PC-9 (cell line): Measurements from ENCODE around the gene KIF26B. TPM values are rescaled to one million over a fixed set of nuclear protein-coding genes. Genes with fewer than 3 reads are reported as not detected.
A peak's percentile ranks its signal among the peaks of the same experiment; 100 is the strongest.

Source experiments
- BruUV-seq: library from RNA; stranded (reverse); fragments of 400-500 nt; replicated peaks from 2 replicates; lab custom pipeline; 2021; lab: Mats Ljungman, UMichigan
- CTCF ChIA-PET: fragments of 300-600 bp; sonication (Branson Sonifier 250); formaldehyde crosslinking; loops from one replicate; lab custom pipeline; 2022; ENCODE audit warnings: antibody characterized with exemption; lab: Charles Lee
- POLR2A ChIA-PET: fragments of 300-600 bp; sonication (Branson Sonifier 250); formaldehyde crosslinking; loops from one replicate; lab custom pipeline; 2022; ENCODE audit warnings: antibody characterized with exemption; ENCODE audit not compliant: unreplicated experiment; lab: Charles Lee
- DNase-seq, 2 experiments: peaks; one replicate each; pipeline versions ENCODE4 v3.0.0 to v3.0.0-alpha.2; 2015 to 2022; ENCODE audit warnings: mixed read lengths in 1 of 2
- H2AFZ ChIP-seq: fragments of 200-600 bp; sonication (generic); 2 replicates; pipeline ENCODE4 v1.8.1; 2017; ENCODE audit warnings: antibody characterized with exemption
- H3F3A ChIP-seq: fragments of 200-600 bp; sonication (generic); 2 replicates; pipeline ENCODE4 v1.8.1; 2017; ENCODE audit warnings: antibody characterized with exemption, mild to moderate bottlenecking, low read depth; ENCODE audit not compliant: insufficient read depth
- H3K27ac ChIP-seq: fragments of 200-600 bp; sonication (generic); 2 replicates; pipeline ENCODE4 v1.6.1; 2016; ENCODE audit warnings: mixed run types
- H3K27me3 ChIP-seq: fragments of 200-600 bp; sonication (generic); 2 replicates; pipeline ENCODE4 v1.6.1; 2016; ENCODE audit warnings: low read depth, mixed run types; ENCODE audit not compliant: insufficient read depth
- H3K36me3 ChIP-seq: fragments of 200-600 bp; sonication (generic); 2 replicates; pipeline ENCODE4 v1.6.1; 2016; ENCODE audit warnings: low read depth, mixed run types
- H3K4me1 ChIP-seq: fragments of 200-600 bp; sonication (generic); replicated peaks from 2 replicates; pipeline ENCODE4 v1.6.1; 2016; ENCODE audit warnings: mixed run types; ENCODE audit not compliant: insufficient read depth
- H3K4me2 ChIP-seq: fragments of 200-600 bp; sonication (generic); 2 replicates; pipeline ENCODE4 v1.6.1; 2017; ENCODE audit warnings: mixed run types
- H3K4me3 ChIP-seq: fragments of 200-600 bp; sonication (generic); 2 replicates; pipeline ENCODE4 v1.6.1; 2016; ENCODE audit warnings: mixed run types
- H3K79me2 ChIP-seq: fragments of 200-600 bp; sonication (generic); 2 replicates; pipeline ENCODE4 v1.6.1; 2017; ENCODE audit warnings: low read depth, mixed run types
- H3K9me2 ChIP-seq: fragments of 200-600 bp; sonication (generic); 2 replicates; pipeline ENCODE4 v1.8.1; 2017; ENCODE audit warnings: mild to moderate bottlenecking; ENCODE audit not compliant: insufficient read depth
- H3K9me3 ChIP-seq: fragments of 200-600 bp; sonication (generic); 2 replicates; pipeline ENCODE4 v1.8.1; 2016; ENCODE audit warnings: low read depth; ENCODE audit not compliant: insufficient read depth
- H4K20me1 ChIP-seq: fragments of 200-600 bp; sonication (generic); 2 replicates; pipeline ENCODE4 v1.8.1; 2017; ENCODE audit not compliant: insufficient read depth
- CTCF ChIP-seq: fragments of 200-600 bp; sonication (generic); conservative IDR thresholded peaks from 2 replicates; pipeline ENCODE4 v1.6.1; 2017; ENCODE audit warnings: mixed run types, antibody characterized with exemption, mild to moderate bottlenecking, moderate library complexity
- EZH2 ChIP-seq: fragments of 200-600 bp; sonication (generic); IDR thresholded peaks from 2 replicates; pipeline ENCODE4 v1.8.0; 2017; ENCODE audit warnings: antibody characterized with exemption, low read depth
- intact Hi-C: fragments of 100-400 bp; cut with micrococcal nuclease; formaldehyde crosslinking; loops from one replicate; pipeline ENCODE4 v1.10.0; 2022; ENCODE audit not compliant: unreplicated experiment
- total RNA-seq: library from RNA; stranded (reverse); gene quantifications from 2 replicates; pipeline ENCODE4 v1.2.3, GENCODE V29; 2021

The KIF26B gene
- total RNA-seq, 1 experiment from 2014 or later = 0.11 TPM

DNA sequence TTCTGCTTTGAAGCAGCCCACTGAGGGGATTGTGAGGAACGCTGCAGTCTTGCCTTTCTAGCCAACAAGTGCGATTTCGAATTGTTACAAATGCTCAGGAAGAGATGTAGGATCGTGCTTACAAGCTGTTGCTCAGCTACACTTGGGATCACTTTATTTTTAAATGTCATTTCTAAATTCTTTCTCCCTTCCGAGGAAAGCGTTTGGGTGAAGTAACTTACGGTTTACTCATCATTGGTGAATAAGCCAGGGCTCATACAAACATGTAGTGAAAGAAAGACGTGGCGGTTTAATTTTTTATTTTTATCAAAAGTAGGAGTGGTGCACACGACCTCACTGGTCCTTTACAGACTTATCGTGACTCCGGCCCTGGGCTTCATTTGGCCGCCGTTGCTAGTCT is 386.6 kb downstream of the KIF26B start:
- Histone ChIP-seq H3K4me3 (no peak overlapping the region), H3K79me2 (no peaks in the 10 kb centered on the region), H4K20me1 (no peaks in the 10 kb centered on the region), H3K9me3 (no peaks in the 10 kb centered on the region), H3F3A (no peaks in the 10 kb centered on the region), H3K27me3 (peaks cover 66% of the 10 kb centered on the region), H3K4me1 (no peaks in the 10 kb centered on the region), H3K4me2 (no peak overlapping the region), H3K36me3 (no peaks in the 10 kb centered on the region), H3K27ac (no peak overlapping the region), H3K9me2 (no peaks in the 10 kb centered on the region), H2AFZ (no peak overlapping the region)
- peak in 1 of 2 experiments; percentile 15 for DNase-seq
- ChIA-PET POLR2A (no interaction called here), CTCF (no interaction called here)
- no TSS peak for BruUV-seq
- intact Hi-C loops = no loop called here
- TF ChIP-seq EZH2 = no peak
- no peak for TF ChIP-seq CTCF

DNA sequence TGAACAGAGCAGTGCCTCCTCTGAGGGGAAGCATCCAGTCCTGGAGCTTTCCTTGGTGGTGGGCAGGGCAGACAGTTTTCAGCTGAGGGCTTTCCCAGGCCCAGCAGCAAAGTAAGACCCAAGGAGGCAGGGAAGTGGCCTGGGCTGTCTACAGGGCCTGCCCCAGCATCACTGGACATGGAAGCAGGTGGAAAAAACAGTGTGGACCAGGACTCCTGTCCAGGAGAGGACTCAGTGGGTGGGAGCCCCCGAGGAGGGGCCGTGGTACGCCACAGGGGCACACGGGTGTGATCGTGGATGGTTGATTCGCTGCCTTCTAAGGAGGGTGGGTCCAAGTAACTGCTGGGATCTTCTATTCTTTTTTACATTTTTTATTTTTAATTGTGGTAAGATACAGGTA is 387.6 kb downstream of the KIF26B start:
- H3K9me3 ChIP-seq = no peaks in the 10 kb centered on the region
- ChIA-PET CTCF (no interaction called here), POLR2A (no interaction called here)
- H3K27me3 ChIP-seq = peaks cover 68% of the 10 kb centered on the region
- H3K27ac ChIP-seq = no peak overlapping the region
- no peaks in the 10 kb centered on the region for H3F3A ChIP-seq
- DNase-seq = no peak
- H3K36me3 ChIP-seq = no peaks in the 10 kb centered on the region
- no peaks in the 10 kb centered on the region for H3K9me2 ChIP-seq
- H3K79me2 ChIP-seq = no peaks in the 10 kb centered on the region
- no peak overlapping the region for H3K4me3 ChIP-seq
- no peak overlapping the region for H2AFZ ChIP-seq
- H3K4me2 ChIP-seq = no peak overlapping the region
- no peak for TF ChIP-seq EZH2
- no peak for TF ChIP-seq CTCF
- H4K20me1 ChIP-seq = no peaks in the 10 kb centered on the region
- no peaks in the 10 kb centered on the region for H3K4me1 ChIP-seq
- intact Hi-C loops = no loop called here
- BruUV-seq = no TSS peak

DNA sequence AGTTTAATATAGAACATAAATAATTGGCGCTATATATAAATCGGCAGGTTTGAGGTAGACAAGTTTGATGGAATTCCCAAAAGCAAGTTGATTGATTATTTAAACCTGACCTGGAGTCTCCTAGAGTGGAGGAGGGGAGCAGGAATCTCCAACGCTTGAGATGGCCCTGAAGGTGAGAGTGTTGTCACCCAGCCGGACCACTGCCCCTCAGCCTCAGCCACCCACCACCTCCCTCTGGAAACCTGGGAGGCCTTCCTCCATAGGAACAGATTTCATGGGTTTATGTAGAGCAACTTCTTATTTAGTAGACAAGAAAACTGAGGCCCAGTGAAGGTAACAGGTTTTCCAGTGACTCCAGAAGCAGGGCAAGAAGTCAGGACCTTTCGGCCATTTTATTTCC is 389.5 kb downstream of the KIF26B start:
- H3K9me2 ChIP-seq = no peaks in the 10 kb centered on the region
- no peak for DNase-seq
- no peak overlapping the region for H3K4me3 ChIP-seq
- CTCF ChIA-PET = no interaction called here
- no TSS peak for BruUV-seq
- POLR2A ChIA-PET = no interaction called here
- no peaks in the 10 kb centered on the region for H3F3A ChIP-seq
- H2AFZ ChIP-seq = no peak overlapping the region
- no peaks in the 10 kb centered on the region for H3K9me3 ChIP-seq
- intact Hi-C loops = no loop called here
- H3K4me1 ChIP-seq = no peaks in the 10 kb centered on the region
- no peaks in the 10 kb centered on the region for H4K20me1 ChIP-seq
- no peak overlapping the region for H3K27ac ChIP-seq
- H3K36me3 ChIP-seq = no peaks in the 10 kb centered on the region
- H3K79me2 ChIP-seq = no peaks in the 10 kb centered on the region
- no peak overlapping the region for H3K4me2 ChIP-seq
- no peak for TF ChIP-seq CTCF
- TF ChIP-seq EZH2 = no peak
- H3K27me3 ChIP-seq = peaks cover 74% of the 10 kb centered on the region
